Neural cell (in vitro differentiated cells): Measurements from ENCODE around the gene TYRO3.

Experiments used
- CTCF ChIP-seq: fragments of 450-650 bp; IDR thresholded peaks from 2 replicates; pipeline ENCODE4 v1.5.1; 2014; ENCODE audit warnings: antibody characterized with exemption, mild to moderate bottlenecking, moderate library complexity; ENCODE audit not compliant: poor library complexity, severe bottlenecking
- EZH2 ChIP-seq: fragments of 200-600, 300-800 bp; shearing (Covaris generic), sonication (generic); IDR thresholded peaks from 2 replicates; pipeline ENCODE4 v1.6.1; 2014; ENCODE audit warnings: antibody characterized with exemption, low read length, borderline replicate concordance, mild to moderate bottlenecking; ENCODE audit not compliant: insufficient read depth, poor library complexity, severe bottlenecking
- SMC3 ChIP-seq: fragments of 450-650 bp; conservative IDR thresholded peaks from 2 replicates; pipeline ENCODE4 v1.6.1; 2014; ENCODE audit warnings: antibody characterized with exemption, mild to moderate bottlenecking, moderate library complexity; ENCODE audit not compliant: poor library complexity

- TF ChIP-seq CTCF: no peak
- TF ChIP-seq EZH2: no peak
- TF ChIP-seq SMC3: no peak
Observed at GRCh38 chr15:41543521-41543870, 15.5 kb upstream of the TYRO3 start.
